Nephron progenitor cell (in vitro differentiated cells): ENCODE results near the gene CDK17.
A peak's percentile ranks its signal among the peaks of the same experiment; 100 is the strongest.
"Not testable (repeated sequence)": the region's sequence is repeated elsewhere in the genome, so short reads cannot be mapped to it uniquely, and the experiment has no call there.

Experiments used
- DNase-seq: peaks from one replicate; pipeline ENCODE4 v3.0.0; 2021
- H3K27ac Mint-ChIP-seq: 2 replicates; pipeline ENCODE4 v1.8.0; 2021; ENCODE audit warnings: mild to moderate bottlenecking, moderate library complexity, mixed read lengths
- H3K27me3 Mint-ChIP-seq: 2 replicates; pipeline ENCODE4 v1.8.0; 2021; ENCODE audit warnings: mild to moderate bottlenecking, low read depth, mixed read lengths; ENCODE audit not compliant: poor library complexity
- H3K36me3 Mint-ChIP-seq: 2 replicates; pipeline ENCODE4 v1.8.0; 2021; ENCODE audit warnings: low read depth, mixed read lengths
- H3K4me1 Mint-ChIP-seq: 2 replicates; pipeline ENCODE4 v1.8.0; 2021; ENCODE audit warnings: mixed read lengths
- H3K4me3 Mint-ChIP-seq: 2 replicates; pipeline ENCODE4 v1.8.0; 2021; ENCODE audit warnings: mild to moderate bottlenecking, moderate library complexity, mixed read lengths
- H3K9me3 Mint-ChIP-seq: 2 replicates; pipeline ENCODE4 v1.8.0; 2021; ENCODE audit warnings: mild to moderate bottlenecking, moderate library complexity, mixed read lengths
- CTCF ChIP-seq: fragments of 200-600 bp; sonication (generic); IDR thresholded peaks from 2 replicates; pipeline ENCODE4 v1.5.0; 2021; ENCODE audit warnings: antibody characterized with exemption

The CDK17 gene

GRCh38 chr12:96354326-96354725 lies 45.9 kb downstream of the CDK17 start:
- no peak for DNase-seq
- H3K9me3 Mint-ChIP-seq = no peaks in the 10 kb centered on the region
- H3K27ac Mint-ChIP-seq = peak overlapping the region; percentile 34
- H3K27me3 Mint-ChIP-seq = no peaks in the 10 kb centered on the region
- peaks cover 4% of the 10 kb centered on the region for H3K36me3 Mint-ChIP-seq
- no peak overlapping the region for H3K4me3 Mint-ChIP-seq
- H3K4me1 Mint-ChIP-seq = peaks cover 38% of the 10 kb centered on the region
- TF ChIP-seq CTCF = no peak

GRCh38 chr12:96352161-96352835 lies 47.9 kb downstream of the CDK17 start:
- H3K9me3 Mint-ChIP-seq = peaks cover 12% of the 10 kb centered on the region
- H3K4me1 Mint-ChIP-seq = peaks cover 33% of the 10 kb centered on the region
- DNase-seq = no peak
- no peak overlapping the region for H3K4me3 Mint-ChIP-seq
- H3K36me3 Mint-ChIP-seq = peaks cover 17% of the 10 kb centered on the region
- no peaks in the 10 kb centered on the region for H3K27me3 Mint-ChIP-seq
- no peak for TF ChIP-seq CTCF
- H3K27ac Mint-ChIP-seq = no peak overlapping the region

GRCh38 chr12:96350982-96351381 lies 49.3 kb downstream of the CDK17 start:
- Mint-ChIP-seq H3K9me3 (peaks cover 22% of the 10 kb centered on the region), H3K27me3 (no peaks in the 10 kb centered on the region), H3K27ac (no peak overlapping the region), H3K4me1 (peaks cover 29% of the 10 kb centered on the region), H3K36me3 (peaks cover 25% of the 10 kb centered on the region), H3K4me3 (no peak overlapping the region)
- DNase-seq = no peak
- TF ChIP-seq CTCF = no peak

- no peak overlapping the region for H3K4me3 Mint-ChIP-seq
- peak overlapping the region; percentile 38 for H3K27ac Mint-ChIP-seq
- peaks cover 60% of the 10 kb centered on the region for H3K36me3 Mint-ChIP-seq
- no peak for TF ChIP-seq CTCF
- H3K4me1 Mint-ChIP-seq = peaks cover 6% of the 10 kb centered on the region
- no peak for DNase-seq
- H3K9me3 Mint-ChIP-seq = peaks cover 57% of the 10 kb centered on the region
- H3K27me3 Mint-ChIP-seq = no peaks in the 10 kb centered on the region
Observed at GRCh38 chr12:96347130-96347699, 53.0 kb downstream of the CDK17 start.

GRCh38 chr12:96346716-96347115 lies 53.5 kb downstream of the CDK17 start:
- not testable (repeated sequence) for H3K27me3 Mint-ChIP-seq, H3K4me1 Mint-ChIP-seq, DNase-seq, H3K4me3 Mint-ChIP-seq
- Mint-ChIP-seq H3K36me3 (peaks cover 64% of the 10 kb centered on the region), H3K27ac (peak overlapping the region; percentile 38), H3K9me3 (peaks cover 57% of the 10 kb centered on the region)

- Mint-ChIP-seq H3K9me3 (peaks cover 57% of the 10 kb centered on the region), H3K4me3 (no peak overlapping the region), H3K27ac (no peak overlapping the region), H3K36me3 (peaks cover 66% of the 10 kb centered on the region), H3K27me3 (no peaks in the 10 kb centered on the region), H3K4me1 (no peaks in the 10 kb centered on the region)
- no peak for TF ChIP-seq CTCF
- DNase-seq = no peak
Observed at GRCh38 chr12:96344124-96344695, 56.0 kb downstream of the CDK17 start.
